ENCODE results near the gene NUP160. TPM values are rescaled to one million over a fixed set of nuclear protein-coding genes. Genes with fewer than 3 reads are reported as not detected.

Gene NUP160
- total RNA-seq, 1 donor from 2014 or later, result 88.2 TPM

GRCh38 chr11:47860536-47860935 is 12.4 kb upstream of the NUP160 start:
- Histone ChIP-seq H3K27me3 (no peaks in the 10 kb centered on the region), H3K4me2 (no peak overlapping the region), H3K27ac (no peak overlapping the region), H3F3A (ENCODE audit: low read depth) (no peaks in the 10 kb centered on the region), H2AFZ (replicated peaks) (no peak overlapping the region), H3K36me3 (no peaks in the 10 kb centered on the region), H3K79me2 (ENCODE audit: low read depth) (no peaks in the 10 kb centered on the region), H3K4me1 (no peaks in the 10 kb centered on the region), H3K4me3 (no peak overlapping the region), H3K9me3 (ENCODE audit: low read depth) (no peaks in the 10 kb centered on the region), H3K9ac (no peak overlapping the region), H4K20me1 (ENCODE audit: low read depth) (no peaks in the 10 kb centered on the region)
- peaks cover 2% of the 10 kb centered on the region for H3K4me1 Mint-ChIP-seq
- H3K27ac Mint-ChIP-seq, result no peak overlapping the region
- H3K9me3 Mint-ChIP-seq, result no peaks in the 10 kb centered on the region
- no peaks in the 10 kb centered on the region for H3K36me3 Mint-ChIP-seq
- H3K4me3 Mint-ChIP-seq, result no peak overlapping the region
- peaks cover 4% of the 10 kb centered on the region for H3K27me3 Mint-ChIP-seq (ENCODE audit: insufficient read depth, low read depth)
- DNase-seq (ENCODE audit: low spot score), result no peak
- TF ChIP-seq CTCF (IDR thresholded peaks at IDR 0.05) (no peak), EZH2 (IDR thresholded peaks at IDR 0.05) (no peak), EZH2phosphoT487 (IDR thresholded peaks at IDR 0.05) (no peak)

GRCh38 chr11:47857892-47858543 is 9.9 kb upstream of the NUP160 start:
- TF ChIP-seq EZH2 (IDR thresholded peaks at IDR 0.05) (no peak), EZH2phosphoT487 (IDR thresholded peaks at IDR 0.05) (no peak)
- H3K4me1 Mint-ChIP-seq, result peaks cover 2% of the 10 kb centered on the region

GRCh38 chr11:47857485-47857884 is 9.3 kb upstream of the NUP160 start:
- Histone ChIP-seq H3K4me2 (no peak overlapping the region), H3F3A (ENCODE audit: low read depth) (no peaks in the 10 kb centered on the region), H3K79me2 (ENCODE audit: low read depth) (no peaks in the 10 kb centered on the region), H3K27me3 (no peaks in the 10 kb centered on the region), H2AFZ (replicated peaks) (no peak overlapping the region), H3K9ac (no peak overlapping the region), H3K4me3 (no peak overlapping the region), H3K4me1 (no peaks in the 10 kb centered on the region), H3K36me3 (no peaks in the 10 kb centered on the region), H3K27ac (no peak overlapping the region), H4K20me1 (ENCODE audit: low read depth) (no peaks in the 10 kb centered on the region), H3K9me3 (ENCODE audit: low read depth) (no peaks in the 10 kb centered on the region)
- Mint-ChIP-seq H3K27me3 (ENCODE audit: insufficient read depth, low read depth) (peaks cover 4% of the 10 kb centered on the region), H3K27ac (no peak overlapping the region), H3K36me3 (no peaks in the 10 kb centered on the region), H3K4me1 (peaks cover 2% of the 10 kb centered on the region), H3K9me3 (no peaks in the 10 kb centered on the region), H3K4me3 (no peak overlapping the region)
- no peak for DNase-seq (ENCODE audit: low spot score)
- no peak for TF ChIP-seq EZH2 (IDR thresholded peaks at IDR 0.05)
- TF ChIP-seq EZH2phosphoT487 (IDR thresholded peaks at IDR 0.05), result no peak
- TF ChIP-seq CTCF (IDR thresholded peaks at IDR 0.05), result no peak

More at GRCh38 chr11:47857892-47858543, 9.9 kb upstream of the NUP160 start:
- Mint-ChIP-seq H3K27ac (no peak overlapping the region), H3K4me3 (no peak overlapping the region), H3K27me3 (ENCODE audit: insufficient read depth, low read depth) (peaks cover 4% of the 10 kb centered on the region), H3K9me3 (no peaks in the 10 kb centered on the region), H3K36me3 (no peaks in the 10 kb centered on the region)
- Histone ChIP-seq H3K4me1 (no peaks in the 10 kb centered on the region), H2AFZ (replicated peaks) (no peak overlapping the region), H3K9me3 (ENCODE audit: low read depth) (no peaks in the 10 kb centered on the region), H3K79me2 (ENCODE audit: low read depth) (no peaks in the 10 kb centered on the region), H3F3A (ENCODE audit: low read depth) (no peaks in the 10 kb centered on the region), H3K4me3 (no peak overlapping the region), H3K36me3 (no peaks in the 10 kb centered on the region), H3K27ac (no peak overlapping the region), H4K20me1 (ENCODE audit: low read depth) (no peaks in the 10 kb centered on the region), H3K9ac (no peak overlapping the region), H3K4me2 (no peak overlapping the region), H3K27me3 (no peaks in the 10 kb centered on the region)
- no peak for DNase-seq (ENCODE audit: low spot score)

GRCh38 chr11:47856186-47856585 is 8.0 kb upstream of the NUP160 start:
- H3K27me3 Mint-ChIP-seq (ENCODE audit: insufficient read depth, low read depth), result peaks cover 4% of the 10 kb centered on the region

More at GRCh38 chr11:47856186-47856585, 8.0 kb upstream of the NUP160 start:
- no peak overlapping the region for H3K27ac ChIP-seq
- Mint-ChIP-seq H3K4me1 (peaks cover 2% of the 10 kb centered on the region), H3K9me3 (no peaks in the 10 kb centered on the region), H3K4me3 (no peak overlapping the region), H3K27ac (no peak overlapping the region), H3K36me3 (no peaks in the 10 kb centered on the region)
- no peak overlapping the region for H3K9ac ChIP-seq
- DNase-seq (ENCODE audit: low spot score), result no peak
- no peak overlapping the region for H3K4me3 ChIP-seq
- H3K27me3 ChIP-seq, result no peaks in the 10 kb centered on the region
- no peaks in the 10 kb centered on the region for H3K4me1 ChIP-seq
- no peaks in the 10 kb centered on the region for H3K79me2 ChIP-seq (ENCODE audit: low read depth)
- H3K36me3 ChIP-seq, result no peaks in the 10 kb centered on the region
- no peak overlapping the region for H3K4me2 ChIP-seq
- H3F3A ChIP-seq (ENCODE audit: low read depth), result no peaks in the 10 kb centered on the region
- TF ChIP-seq EZH2 (IDR thresholded peaks at IDR 0.05), result no peak
- TF ChIP-seq CTCF (IDR thresholded peaks at IDR 0.05), result no peak
- no peak for TF ChIP-seq EZH2phosphoT487 (IDR thresholded peaks at IDR 0.05)
- H4K20me1 ChIP-seq (ENCODE audit: low read depth), result no peaks in the 10 kb centered on the region
- no peak overlapping the region for H2AFZ ChIP-seq (replicated peaks)
- no peaks in the 10 kb centered on the region for H3K9me3 ChIP-seq (ENCODE audit: low read depth)
